Body of pancreas (tissue), 4 donors: ENCODE data around the gene SCEL. TPM values are rescaled to one million over a fixed set of nuclear protein-coding genes. Genes with fewer than 3 reads are reported as not detected.

Experiments used
- ATAC-seq: fragments of 150-250 bp; one replicate; pipeline ENCODE4 v1.9.1; 2016
- DNase-seq, 4 donors: peaks; one replicate each; pipeline ENCODE4 v3.0.0-alpha.2; 2019
- H3K27ac ChIP-seq, 4 donors: fragments of 200-600 bp; sonication (generic); 1 replicate in 3 of 4; 2 replicates in 1 of 4; pipeline versions ENCODE4 v1.5.1 to v1.6.1; 2016 to 2019; ENCODE audit warnings: mild to moderate bottlenecking in 1 of 4, mixed read lengths in 1 of 4, moderate library complexity in 1 of 4
- H3K27me3 ChIP-seq, 2 donors: fragments of 200-600 bp; sonication (generic); one replicate each; pipeline ENCODE4 v1.6.0; 2016; ENCODE audit warnings: mild to moderate bottlenecking in 1 of 2
- H3K36me3 ChIP-seq, 2 donors: fragments of 200-600 bp; sonication (generic); replicated peaks in 1 of 2; 2 replicates each; pipeline ENCODE4 v1.5.1; 2016; ENCODE audit warnings: low read depth in 2 of 2; ENCODE audit not compliant: insufficient read depth in 1 of 2
- H3K4me1 ChIP-seq: fragments of 200-600 bp; sonication (generic); one replicate; pipeline ENCODE4 v1.6.0; 2016
- H3K4me3 ChIP-seq, 2 donors: fragments of 200-600 bp; sonication (generic); 1 replicate in 1 of 2; 2 replicates in 1 of 2; pipeline ENCODE4 v1.5.1; 2016 to 2019
- H3K9me3 ChIP-seq, 3 donors: fragments of 200-600 bp; sonication (generic); 1 replicate in 2 of 3; 2 replicates in 1 of 3; pipeline ENCODE4 v1.5.1; 2016
- CTCF ChIP-seq, 7 experiments: fragments of 450-650 bp in 4 of 7; fragments of 200-600 bp in 3 of 7; sonication (generic) in 3 of 7; IDR thresholded peaks; one replicate each; pipeline ENCODE4 v1.5.1; 2016 to 2019; ENCODE audit warnings: antibody characterized with exemption in 7 of 7
- POLR2A ChIP-seq, 3 donors: fragments of 450-650 bp; IDR thresholded peaks; one replicate each; pipeline ENCODE4 v1.6.1; 2016; ENCODE audit warnings: antibody characterized with exemption in 3 of 3, mild to moderate bottlenecking in 2 of 3
- WGBS, 2 donors: methylation state at CpG; one replicate each; pipeline ENCODE4 v1.1.5; 2017; 5-methylcytosine and 5-hydroxymethylcytosine counted together
- intact Hi-C: fragments of 100-400 bp; cut with DNase I; formaldehyde crosslinking; loops from one replicate; pipeline ENCODE4 v1.15.1; 2023
- total RNA-seq, 2 donors: library from RNA; depleted of rRNA; stranded (reverse); fragments of >200 nt; gene quantifications; one replicate each; pipeline ENCODE4 v1.1.0, GENCODE V29; 2016

Gene SCEL
- total RNA-seq, 2 donors from 2014 or later: not detected

GRCh38 chr13:77537289-77537919 lies 1.9 kb downstream of the SCEL start:
- DNase-seq (no peak), ATAC-seq (no peak)
- no peaks in the 10 kb centered on the region for H3K9me3 ChIP-seq
- H3K4me1 ChIP-seq: no peaks in the 10 kb centered on the region
- H3K36me3 ChIP-seq: no peaks in the 10 kb centered on the region
- no peak for TF ChIP-seq POLR2A (IDR thresholded peaks at IDR 0.05)
- no peak for TF ChIP-seq CTCF (IDR thresholded peaks at IDR 0.05)
- no peaks in the 10 kb centered on the region for H3K27me3 ChIP-seq
- WGBS, 2 donors: 49 to 52% methylated on average over 7 of the region's 7 CpGs
- intact Hi-C loops: no loop called here
- no peak overlapping the region for H3K4me3 ChIP-seq
- H3K27ac ChIP-seq: no peak overlapping the region

GRCh38 chr13:77543711-77544110 lies 8.2 kb downstream of the SCEL start:
- no peak for DNase-seq
- intact Hi-C loops: no loop called here
- 69 to 78% methylated on average over 8 of the region's 8 CpGs for WGBS, 2 donors
- Histone ChIP-seq H3K9me3 (no peaks in the 10 kb centered on the region), H3K4me1 (peaks cover 5% of the 10 kb centered on the region), H3K27me3 (no peaks in the 10 kb centered on the region), H3K4me3 (no peak overlapping the region), H3K27ac (no peak overlapping the region), H3K36me3 (no peaks in the 10 kb centered on the region)
- TF ChIP-seq CTCF (IDR thresholded peaks at IDR 0.05) (no peak), POLR2A (IDR thresholded peaks at IDR 0.05) (no peak)
- ATAC-seq: no peak

GRCh38 chr13:77544355-77544754 lies 8.8 kb downstream of the SCEL start:
- intact Hi-C loops: no loop called here
- Histone ChIP-seq H3K9me3 (no peaks in the 10 kb centered on the region), H3K27me3 (no peaks in the 10 kb centered on the region), H3K27ac (no peak overlapping the region), H3K36me3 (no peaks in the 10 kb centered on the region), H3K4me3 (no peak overlapping the region), H3K4me1 (peaks cover 5% of the 10 kb centered on the region)
- TF ChIP-seq POLR2A (IDR thresholded peaks at IDR 0.05) (no peak), CTCF (IDR thresholded peaks at IDR 0.05) (no peak)
- 36 to 42% methylated on average over 1 of the region's 1 CpG for WGBS, 2 donors
- DNase-seq (peak; percentile 45 to 73 (median 59)), ATAC-seq (peak; percentile 64)

GRCh38 chr13:77544758-77545338 lies 9.3 kb downstream of the SCEL start:
- intact Hi-C loops: no loop called here
- ATAC-seq (no peak), DNase-seq (no peak)
- Histone ChIP-seq H3K4me1 (peaks cover 5% of the 10 kb centered on the region), H3K27ac (no peak overlapping the region), H3K36me3 (no peaks in the 10 kb centered on the region), H3K9me3 (no peaks in the 10 kb centered on the region), H3K27me3 (no peaks in the 10 kb centered on the region), H3K4me3 (no peak overlapping the region)
- WGBS, 2 donors: 35 to 45% methylated on average over 4 of the region's 4 CpGs
- TF ChIP-seq CTCF (IDR thresholded peaks at IDR 0.05) (no peak), POLR2A (IDR thresholded peaks at IDR 0.05) (no peak)
